Activated CD4-positive, alpha-beta T cell treated with anti-CD3 and anti-CD28 coated beads, Interleukin-2, amount 50 U/mL, for 24 hours (primary cell): ENCODE data around the gene SPATA31E1.
"Not testable (repeated sequence)": the region's sequence is repeated elsewhere in the genome, so short reads cannot be mapped to it uniquely, and the experiment has no call there.

Experiments
- DNase-seq, 2 donors: peaks; one replicate each; pipeline ENCODE4 v3.0.0-alpha.2; 2020; ENCODE audit warnings: low read depth in 1 of 2, low spot score in 1 of 2

The SPATA31E1 gene

GRCh38 chr9:87884578-87885459, 2.1 kb downstream of the SPATA31E1 start:
- DNase-seq = no peak

- no peak for DNase-seq
Observed at GRCh38 chr9:87885484-87886189, 3.0 kb downstream of the SPATA31E1 start.

GRCh38 chr9:87886210-87886932, 3.7 kb downstream of the SPATA31E1 start:
- no peak for DNase-seq

GRCh38 chr9:87886933-87887505, 4.3 kb downstream of the SPATA31E1 start:
- DNase-seq = no peak

GRCh38 chr9:87887661-87888480, 5.2 kb downstream of the SPATA31E1 start:
- no peak for DNase-seq

GRCh38 chr9:87888501-87888900, 5.8 kb downstream of the SPATA31E1 start:
- no peak for DNase-seq

GRCh38 chr9:87889065-87889881, 6.6 kb downstream of the SPATA31E1 start:
- no peak for DNase-seq

- no peak for DNase-seq
Observed at GRCh38 chr9:87889882-87890252, 7.2 kb downstream of the SPATA31E1 start.

GRCh38 chr9:87890837-87891236, 8.2 kb downstream of the SPATA31E1 start:
- no peak for DNase-seq

- no peak for DNase-seq
Observed at GRCh38 chr9:87891754-87892153, 9.1 kb downstream of the SPATA31E1 start.

- DNase-seq = no peak
Observed at GRCh38 chr9:87892956-87893355, 10.3 kb downstream of the SPATA31E1 start.

- no peak for DNase-seq
Observed at GRCh38 chr9:87894998-87895625, 12.4 kb downstream of the SPATA31E1 start.

- DNase-seq = no peak
Observed at GRCh38 chr9:87896891-87897290, 14.2 kb downstream of the SPATA31E1 start.

GRCh38 chr9:87898151-87898550, 15.5 kb downstream of the SPATA31E1 start:
- DNase-seq = no peak

- DNase-seq = not testable (repeated sequence)
Observed at GRCh38 chr9:87902371-87902770, 19.7 kb downstream of the SPATA31E1 start.

GRCh38 chr9:87909310-87910041, 26.8 kb downstream of the SPATA31E1 start:
- DNase-seq = no peak

GRCh38 chr9:87910821-87911220, 28.1 kb downstream of the SPATA31E1 start:
- DNase-seq = no peak

- DNase-seq = not testable (repeated sequence)
Observed at GRCh38 chr9:87917662-87918061, 35.0 kb downstream of the SPATA31E1 start, which contains the start of gene SPATA31C1. TSS of gene SPATA31C1 (plus strand) at chr9:87917962.
